HG02763 (cell line): Measurements from ENCODE around the gene GNG3.
"Not testable (repeated sequence)": the region's sequence is repeated elsewhere in the genome, so short reads cannot be mapped to it uniquely, and the experiment has no call there.

ENCODE experiments used
- ATAC-seq: cut with Tn5 transposase; IDR thresholded peaks from one replicate; pipeline ENCODE4 v1.9.1; 2021; ENCODE audit warnings: mild to moderate bottlenecking, moderate library complexity; ENCODE audit not compliant: unreplicated experiment

GNG3 gene

DNA sequence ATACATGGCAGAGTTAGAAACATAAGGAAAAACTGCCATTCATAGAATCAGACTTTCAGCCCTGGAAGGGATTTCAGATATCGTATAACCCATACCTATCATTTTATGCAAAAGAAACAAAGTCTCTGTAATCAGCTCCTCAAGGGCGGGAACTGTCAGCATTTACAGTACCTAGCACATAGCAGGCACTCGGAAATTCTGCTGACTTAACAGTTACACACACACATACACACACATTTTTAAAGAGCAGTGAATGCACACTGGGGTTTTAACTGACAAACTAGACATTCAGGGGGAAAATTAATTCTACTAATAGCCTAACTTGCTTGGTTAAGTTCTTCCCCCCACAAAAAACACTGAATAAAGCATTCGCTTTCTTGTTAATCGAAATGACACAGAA lies 8.7 kb downstream of the GNG3 start:
- no peak for ATAC-seq

DNA sequence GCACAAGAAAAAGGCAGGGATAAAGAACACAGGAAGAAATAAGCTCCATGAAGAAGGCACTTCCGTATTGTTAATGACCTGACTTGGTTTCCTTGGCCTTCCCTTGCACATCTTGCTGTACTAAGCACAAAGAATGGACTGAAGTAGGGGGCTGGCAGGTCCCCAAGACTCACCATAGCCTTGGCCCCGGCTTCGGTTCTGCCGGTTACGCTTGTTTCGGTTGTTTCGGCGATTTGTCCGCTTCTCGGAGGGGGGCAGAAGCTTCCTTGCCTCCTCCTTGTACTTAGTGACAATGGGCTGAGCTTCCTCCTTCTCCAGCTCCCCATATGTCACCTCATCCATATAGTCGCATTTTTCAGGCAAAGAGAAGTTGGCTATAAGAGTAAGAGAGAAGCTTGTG lies 9.3 kb downstream of the GNG3 start:
- no peak for ATAC-seq

DNA sequence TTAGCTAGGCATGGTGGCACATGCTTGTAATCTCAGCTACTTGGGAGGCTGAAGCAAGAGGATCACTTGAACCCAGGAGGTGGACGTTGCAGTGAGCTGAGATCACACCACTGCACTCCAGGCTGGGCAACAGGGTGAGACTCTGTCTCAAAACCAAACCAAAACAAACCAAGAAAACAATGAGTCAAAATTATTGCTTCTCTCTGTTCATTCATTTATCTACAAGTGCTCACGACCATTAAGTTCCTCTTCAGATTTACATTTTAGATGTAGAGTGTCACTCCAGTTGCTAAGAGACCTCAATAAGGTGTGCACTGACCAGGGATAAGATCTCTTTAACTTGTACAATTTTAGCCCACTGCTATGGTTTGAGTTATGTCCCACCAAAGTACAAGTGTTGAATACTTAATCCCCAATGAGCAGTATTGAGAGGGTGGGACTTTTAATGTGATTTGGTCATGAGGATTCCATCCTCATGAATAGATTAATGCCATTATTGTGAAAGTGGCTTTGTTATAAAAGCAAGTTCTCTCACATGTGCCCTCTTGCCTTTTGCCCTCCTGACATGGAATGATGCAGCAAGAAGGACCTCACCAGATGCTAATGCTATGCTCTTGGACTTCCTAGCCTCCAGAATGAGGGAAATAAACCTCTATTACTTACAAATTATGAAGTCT lies 12.0 kb downstream of the GNG3 start:
- no peak for ATAC-seq

DNA sequence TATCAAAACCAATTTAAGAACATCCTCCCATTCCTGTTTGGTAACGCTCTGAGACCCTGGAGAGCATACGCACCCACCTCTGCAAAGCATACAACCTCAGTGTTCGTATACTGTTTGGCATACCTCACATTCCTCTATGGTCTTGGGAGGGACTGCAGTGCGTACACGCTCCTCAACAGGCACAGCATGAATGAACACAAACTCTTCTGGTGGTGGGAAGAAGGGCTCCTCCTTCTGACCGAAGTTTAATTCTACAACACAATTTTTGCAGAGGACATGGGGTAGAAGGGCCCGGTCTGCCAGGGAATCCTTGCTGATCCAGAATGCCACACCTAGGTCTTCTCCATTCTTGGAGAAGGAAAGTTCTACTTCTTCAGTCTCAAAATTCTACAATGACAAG lies 14.5 kb downstream of the GNG3 start:
- no peak for ATAC-seq

DNA sequence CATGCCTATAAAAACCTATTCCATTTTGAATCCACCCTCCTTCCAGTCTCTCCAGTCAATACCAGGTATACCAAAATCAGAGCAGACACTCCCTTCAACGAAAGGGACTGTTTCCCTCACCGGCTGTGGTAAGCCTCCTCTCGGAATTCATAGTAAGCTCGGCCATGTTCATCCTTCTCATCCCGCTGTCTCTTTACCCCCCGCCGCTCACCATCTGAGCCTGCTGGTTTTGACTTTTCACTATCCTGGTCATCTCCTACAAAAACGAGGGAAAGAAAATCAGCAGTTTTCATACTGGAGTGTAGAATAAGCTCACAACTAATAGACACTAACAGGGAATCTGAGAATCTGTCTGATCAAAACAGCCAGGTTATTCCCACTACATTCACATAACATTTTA lies 16.7 kb downstream of the GNG3 start:
- no peak for ATAC-seq

DNA sequence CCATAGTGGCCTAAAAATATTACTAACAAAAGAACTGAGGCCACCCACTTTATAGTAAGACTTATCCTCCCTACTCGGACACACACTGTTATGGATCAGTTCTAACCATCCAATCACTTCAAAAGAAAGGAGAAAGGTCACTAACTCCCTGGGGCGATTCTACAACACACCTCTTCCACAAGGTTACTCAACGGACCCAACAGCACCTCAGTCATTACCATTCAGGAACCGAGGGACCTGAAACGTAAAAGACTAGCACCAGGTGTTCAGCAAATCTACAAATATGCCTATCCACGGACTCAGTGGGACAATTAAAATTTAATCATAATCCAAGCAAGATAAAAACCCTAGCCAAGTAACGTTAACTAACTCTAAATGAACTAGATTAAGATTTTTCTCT lies 18.2 kb downstream of the GNG3 start:
- no peak for ATAC-seq

DNA sequence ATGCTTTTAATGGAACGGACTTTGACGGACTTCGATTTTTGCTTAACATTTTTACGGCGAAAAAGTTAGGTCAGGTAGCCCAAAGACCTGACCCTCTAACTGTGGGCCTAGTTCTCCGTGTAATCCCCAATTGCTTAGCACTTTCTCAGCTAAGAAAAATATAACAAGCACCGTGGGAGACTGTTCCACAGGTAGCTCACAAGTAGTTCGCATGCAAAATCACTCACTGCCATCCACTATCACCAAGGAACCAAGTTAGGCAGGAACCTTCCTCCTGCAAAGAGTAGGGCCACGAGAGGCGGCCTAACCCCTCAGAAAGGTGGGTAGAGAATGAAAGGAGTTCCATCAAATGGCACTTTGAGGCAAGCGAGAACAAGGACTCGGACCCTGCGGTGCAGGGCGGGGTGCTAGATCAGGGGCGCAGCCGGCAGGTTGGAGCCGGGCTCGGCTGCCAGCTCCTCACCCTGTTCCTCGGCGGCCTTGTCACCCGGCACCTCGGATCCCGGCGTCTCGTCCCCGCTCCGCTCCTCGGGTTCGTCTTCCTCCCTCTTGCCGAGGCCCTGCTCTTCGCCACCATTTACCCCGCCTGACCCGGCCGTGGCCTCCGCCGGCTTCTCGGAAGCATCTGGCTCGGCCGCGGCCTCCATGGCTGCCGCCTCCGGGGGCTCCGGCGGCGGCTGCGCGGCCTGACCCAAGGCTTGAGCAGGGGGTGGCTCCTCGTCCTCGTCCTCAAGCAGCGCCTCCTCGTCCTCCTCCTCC lies 18.9 kb downstream of the GNG3 start:
- no peak for ATAC-seq

DNA sequence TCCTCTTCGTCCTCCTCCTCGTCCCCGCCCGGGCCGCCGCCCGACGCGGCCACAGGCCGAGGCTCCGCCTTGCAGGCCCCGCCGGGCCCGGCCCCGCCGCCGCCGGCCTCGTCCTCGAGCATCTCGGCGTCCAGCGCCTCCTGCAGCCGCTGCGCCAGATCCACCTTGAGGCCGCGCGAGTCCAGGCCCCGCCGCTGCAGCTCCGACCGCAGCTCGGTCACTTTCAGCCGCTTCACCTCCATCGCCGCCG lies 19.4 kb downstream of the GNG3 start:
- ATAC-seq: no peak

DNA sequence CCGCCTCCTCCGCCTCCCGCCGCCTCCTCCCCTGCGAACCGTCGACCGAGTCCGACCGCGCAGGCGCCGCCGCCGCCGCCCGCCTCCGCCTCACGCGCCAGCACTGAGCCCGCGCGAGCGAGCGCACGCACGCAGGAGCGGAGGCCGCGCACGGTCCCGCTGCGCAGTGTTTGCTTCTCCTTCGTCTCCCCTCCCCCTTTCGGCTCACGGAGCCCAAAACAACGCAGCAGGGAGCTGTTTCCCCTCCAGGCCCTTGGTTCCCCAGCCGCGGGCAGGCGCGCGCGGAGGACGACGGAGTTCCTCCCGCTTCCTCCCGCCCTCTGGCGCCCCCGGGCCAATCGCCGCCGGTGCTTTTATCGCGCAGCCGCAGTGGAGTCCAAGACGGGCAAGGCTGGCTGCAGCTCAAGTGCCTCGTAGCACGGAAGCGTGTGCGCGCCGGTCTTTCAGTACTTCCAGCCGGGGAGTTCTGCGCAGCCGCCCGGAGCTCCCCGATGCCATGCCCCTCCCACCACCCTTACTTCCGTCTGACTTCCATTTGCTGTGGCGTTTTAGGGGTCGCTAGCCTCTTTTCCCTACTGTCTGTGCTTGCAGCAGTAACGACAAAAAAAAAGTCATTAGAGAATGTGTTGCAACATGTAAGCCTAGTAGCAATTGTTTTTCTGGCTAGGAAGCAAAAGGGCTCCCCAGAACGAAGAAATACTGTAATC lies 19.8 kb downstream of the GNG3 start, which contains the start of gene HNRNPUL2:
TSS of gene HNRNPUL2 (minus strand) at position 293 of the 707 bp plus-strand sequence. CDS start 301 bp downstream, outside the sequence.
- ATAC-seq: peak; percentile 70

DNA sequence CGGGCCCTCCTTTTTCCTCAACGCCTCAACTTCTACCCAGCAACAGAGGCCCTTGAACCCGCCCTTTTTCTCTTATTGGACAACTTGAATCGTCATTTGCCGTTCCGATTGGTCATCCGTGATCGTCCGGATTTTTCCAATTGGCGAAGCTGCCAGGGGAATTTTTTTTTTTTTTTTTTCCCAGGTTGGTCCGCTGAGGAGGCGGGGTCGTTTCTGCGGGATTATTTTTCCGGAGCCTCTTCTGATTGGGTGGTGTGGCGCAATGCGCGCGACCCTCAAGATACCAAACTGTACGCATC lies 20.3 kb downstream of the GNG3 start:
- peak; percentile 55 for ATAC-seq

DNA sequence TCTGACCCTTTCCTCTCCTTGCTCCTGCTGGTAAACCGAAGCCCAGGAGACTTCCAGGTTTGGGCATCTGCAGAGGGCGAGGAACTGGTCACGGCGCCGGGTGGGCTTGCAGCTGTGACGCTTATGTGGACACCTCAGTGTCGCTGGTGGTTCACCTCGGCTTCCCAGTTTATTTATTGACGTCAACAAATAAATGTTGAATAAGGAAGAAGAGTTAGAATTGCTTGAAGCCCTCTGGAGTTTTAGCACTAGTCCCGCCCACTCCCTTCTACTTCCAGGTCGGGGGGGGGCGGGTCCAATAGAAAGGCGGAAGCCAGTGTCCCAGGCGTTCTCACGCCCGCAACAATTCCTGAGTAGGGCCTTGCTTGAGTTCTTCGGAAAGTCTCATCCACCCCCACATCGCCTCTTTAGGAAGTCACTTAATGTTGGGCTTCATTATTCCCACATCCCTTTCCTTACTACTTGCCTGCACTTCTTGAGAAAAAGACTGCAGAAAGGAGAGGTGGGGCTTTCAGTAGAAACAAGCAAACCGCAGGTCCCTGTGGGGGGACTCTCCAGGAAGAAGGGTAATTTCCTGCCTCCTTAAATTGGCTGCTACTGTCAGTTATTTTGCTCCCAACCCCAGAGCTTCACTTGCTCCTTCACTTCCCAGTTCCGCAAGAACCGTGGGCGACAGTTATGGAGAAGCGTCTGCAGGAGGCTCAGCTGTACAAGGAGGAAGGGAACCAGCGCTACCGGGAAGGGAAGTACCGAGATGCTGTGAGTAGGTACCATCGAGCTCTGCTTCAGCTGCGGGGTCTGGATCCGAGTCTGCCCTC lies 20.9 kb downstream of the GNG3 start, which contains the start of gene TTC9C:
TSS of gene TTC9C (plus strand) at position 316 of the 818 bp plus-strand sequence. CDS start at position 679, 363 bp downstream.
- ATAC-seq: no peak

DNA sequence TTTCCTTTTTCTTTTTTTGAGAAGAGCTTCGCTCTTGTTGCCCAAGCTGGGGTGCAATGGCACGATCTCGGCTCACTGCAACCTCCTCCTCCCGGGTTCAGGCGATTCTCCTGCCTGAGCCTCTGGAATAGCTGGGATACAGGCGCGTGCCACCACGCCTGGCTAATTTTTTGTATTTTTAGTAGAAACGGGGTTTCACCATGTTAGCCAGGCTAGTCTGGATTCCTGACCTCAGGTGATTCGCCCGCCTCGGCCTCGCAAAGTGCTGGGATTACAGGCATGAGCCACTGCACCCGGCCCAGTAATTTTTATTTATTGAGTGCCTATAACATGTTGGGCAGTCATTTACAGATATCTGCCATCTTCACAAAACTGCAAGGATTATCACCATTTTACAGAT lies 22.6 kb downstream of the GNG3 start:
- ATAC-seq: not testable (repeated sequence)

DNA sequence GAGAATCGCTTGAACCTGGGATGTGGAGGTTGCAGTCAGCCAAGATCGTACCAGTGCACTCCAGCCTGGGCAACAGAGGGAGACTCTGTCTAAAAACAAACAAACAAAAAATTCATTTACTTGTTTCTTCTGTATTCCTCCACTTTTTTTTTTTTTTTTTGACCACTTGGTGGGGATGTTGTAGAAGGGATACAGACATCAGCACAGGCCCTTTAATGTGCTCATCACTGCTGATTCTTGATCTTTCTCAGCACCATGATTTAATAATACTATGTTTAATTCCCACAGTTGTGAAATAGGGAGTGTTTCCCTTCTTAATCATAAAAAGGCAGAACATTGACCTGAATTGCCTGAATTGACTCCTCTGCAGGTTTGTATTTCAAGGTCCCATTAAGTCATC lies 25.4 kb downstream of the GNG3 start:
- ATAC-seq: no peak

DNA sequence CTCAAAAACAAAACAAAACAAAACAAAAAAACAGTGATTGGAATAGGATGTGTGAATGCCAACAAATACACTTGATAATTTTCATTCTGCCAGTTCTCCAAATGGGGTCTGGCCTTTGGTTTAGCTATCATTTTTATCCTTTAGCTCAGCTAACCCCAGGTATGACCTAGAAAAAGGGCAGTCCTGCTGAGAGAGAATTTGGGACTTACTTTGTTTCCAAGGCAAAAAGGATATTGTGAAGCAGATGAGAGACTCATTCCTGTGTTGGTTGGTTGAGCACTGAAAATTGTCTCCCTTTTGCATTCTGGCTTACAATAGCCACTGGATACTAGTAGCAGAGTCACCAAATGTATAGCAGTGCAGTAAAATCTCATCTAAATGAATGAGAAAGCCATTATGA lies 29.7 kb downstream of the GNG3 start:
- ATAC-seq: no peak

DNA sequence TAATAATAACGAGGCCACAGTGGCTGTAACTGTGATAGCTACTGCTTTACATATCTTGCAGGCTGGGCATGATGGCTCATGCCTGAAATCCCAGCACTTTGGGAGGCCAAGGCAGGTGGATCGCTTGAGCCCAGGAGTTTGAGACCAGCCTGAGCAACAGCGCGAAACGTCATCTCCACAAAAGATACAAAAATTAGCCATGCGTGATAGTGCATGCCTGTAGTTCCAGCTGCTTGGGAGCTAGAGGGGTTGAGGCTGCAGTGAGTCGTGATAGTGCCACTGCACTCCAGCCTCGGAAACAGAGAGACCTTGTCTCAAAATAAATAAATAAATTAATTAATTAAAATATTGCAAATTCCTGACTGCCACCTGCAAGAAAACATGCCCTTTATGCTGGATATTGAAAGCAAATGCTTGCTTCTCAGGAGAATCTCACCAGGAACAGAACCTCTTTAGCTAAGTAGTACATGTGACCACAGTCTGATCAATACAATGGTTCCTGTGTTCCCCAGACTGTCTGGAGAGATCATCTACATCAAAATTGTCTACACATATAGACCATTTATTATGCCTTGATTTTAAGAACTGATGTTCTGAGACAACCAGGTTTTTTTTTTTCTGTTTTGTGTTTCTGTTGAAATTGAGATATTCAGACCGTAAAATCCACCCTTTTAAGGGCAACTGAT lies 40.1 kb downstream of the GNG3 start:
- no peak for ATAC-seq

DNA sequence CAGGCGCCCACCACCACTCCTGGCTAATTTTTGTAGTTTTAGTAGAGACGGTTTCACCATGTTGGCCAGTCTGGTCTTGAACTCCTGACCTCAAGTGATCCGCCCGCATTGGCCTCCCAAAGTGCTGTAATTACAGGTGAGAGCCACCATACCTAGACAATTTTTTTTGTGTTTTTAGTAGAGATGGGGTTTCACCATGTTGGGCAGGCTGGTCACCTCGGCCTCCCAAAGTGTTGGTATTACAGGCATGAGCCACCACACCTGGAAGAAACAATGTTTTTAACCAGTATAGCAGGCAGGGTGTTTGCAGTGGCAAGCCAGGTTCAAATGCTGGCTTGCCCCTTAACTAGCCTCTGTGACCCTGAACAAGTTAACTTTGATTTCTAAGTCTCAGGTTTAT lies 42.5 kb downstream of the GNG3 start:
- not testable (repeated sequence) for ATAC-seq

DNA sequence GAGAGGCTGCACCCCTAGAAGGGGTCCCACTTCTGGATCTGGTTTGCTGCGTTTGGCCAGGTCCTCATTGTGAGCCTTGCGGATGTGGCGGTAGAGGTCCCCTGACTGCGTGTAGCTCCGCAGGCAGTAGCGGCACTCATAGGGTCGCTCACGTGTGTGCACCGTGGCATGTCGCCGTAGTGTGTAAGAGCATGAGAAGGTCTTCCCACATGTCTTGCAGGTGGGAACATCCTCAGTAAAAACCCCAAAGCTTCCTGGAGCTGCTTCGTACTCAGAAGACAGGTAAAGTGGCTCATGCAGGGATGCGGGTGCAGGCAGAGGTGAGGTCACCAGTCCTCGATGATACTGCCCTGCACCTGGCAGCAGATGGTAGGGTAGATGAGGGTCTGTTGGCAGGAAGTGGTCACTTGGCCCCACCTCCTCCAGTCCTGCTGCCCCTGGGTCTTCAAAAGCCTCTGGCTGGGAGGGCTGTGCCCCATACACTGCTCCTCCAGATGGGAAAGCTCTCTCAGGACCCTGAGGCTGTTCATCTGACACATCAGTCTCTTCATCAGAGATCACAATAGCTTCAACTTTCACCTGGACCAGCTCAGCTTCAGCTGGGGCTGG lies 44.8 kb downstream of the GNG3 start:
- ATAC-seq: no peak

DNA sequence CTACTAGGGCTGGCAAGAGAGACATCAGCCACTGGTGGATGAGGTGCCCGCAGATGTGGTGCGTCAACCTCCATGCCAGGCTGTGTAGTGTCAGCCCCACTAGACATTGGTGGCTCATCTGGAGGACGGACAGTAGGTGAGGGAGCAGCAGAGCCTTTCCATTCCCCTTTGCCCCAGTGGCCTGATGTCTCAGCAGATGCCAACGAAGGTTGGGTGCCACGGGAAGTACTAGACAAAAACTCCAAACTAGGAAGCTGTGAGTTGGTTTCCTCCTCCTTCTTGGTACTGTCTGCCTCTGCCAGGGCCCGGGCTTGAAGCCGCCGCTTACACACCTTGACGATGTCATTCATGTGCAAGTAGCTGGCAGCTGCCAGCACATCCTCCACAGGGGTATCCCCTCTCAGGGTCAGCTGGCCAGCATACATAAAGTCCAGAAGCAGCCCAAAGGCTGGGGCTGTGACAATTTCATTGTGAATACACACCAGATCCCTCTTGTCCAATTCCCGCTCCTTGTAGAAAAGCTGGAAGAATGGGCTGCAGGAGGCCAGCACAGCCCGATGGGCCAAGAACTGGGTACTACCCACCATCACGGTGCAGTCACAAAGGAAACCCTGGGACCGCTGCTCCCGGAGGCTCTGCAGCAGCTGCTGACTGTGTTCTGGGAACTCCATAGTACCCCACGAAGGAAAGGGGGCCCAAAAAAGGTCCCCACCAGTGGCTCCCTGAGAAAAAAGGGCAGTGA lies 45.7 kb downstream of the GNG3 start:
- no peak for ATAC-seq

DNA sequence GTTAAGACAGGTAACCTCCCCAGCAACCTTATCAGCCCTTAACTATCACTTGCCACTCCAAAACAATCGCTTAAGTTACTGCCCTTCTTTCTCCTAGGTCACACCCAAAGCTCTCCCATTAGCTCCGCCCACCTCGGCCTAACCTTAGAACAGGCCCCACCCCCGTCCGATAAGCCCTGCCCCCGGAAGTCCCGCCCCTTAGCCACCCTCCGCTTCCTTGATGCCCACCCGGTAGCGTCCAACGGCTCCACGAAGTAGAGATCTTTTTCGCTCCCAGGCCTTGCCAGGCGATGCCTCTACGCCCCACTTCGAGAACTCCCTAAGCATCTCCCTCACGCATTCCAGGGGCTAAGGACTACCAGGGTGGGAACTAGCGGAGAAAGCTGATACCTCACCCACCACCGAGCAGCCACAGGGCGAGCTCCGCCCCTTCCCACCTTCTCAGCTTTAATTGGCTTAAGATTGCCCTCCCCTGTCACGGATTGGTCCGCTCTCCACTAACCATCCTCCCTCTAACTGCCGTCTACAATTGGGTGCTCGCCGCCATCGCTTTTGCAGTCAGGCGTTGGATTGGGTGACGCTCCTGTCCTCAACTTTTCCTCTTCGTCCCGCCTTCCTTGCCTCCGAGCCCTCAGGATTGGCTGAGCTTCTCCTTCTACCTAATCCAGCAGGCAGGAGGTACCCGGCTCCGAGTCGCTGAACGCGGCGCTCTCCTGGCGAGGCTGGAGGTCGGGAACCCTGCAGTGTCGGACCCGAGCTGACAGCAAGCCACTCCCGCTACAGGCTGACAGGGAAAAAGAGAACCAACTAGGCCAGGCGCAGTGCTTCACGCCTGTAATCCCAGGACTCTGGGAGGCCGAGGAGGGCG lies 46.5 kb downstream of the GNG3 start, which contains the start of gene ZBTB3:
TSS of gene ZBTB3 (minus strand) at position 425 of the 868 bp plus-strand sequence. CDS start 496 bp downstream, outside the sequence.
- peak; percentile 95 for ATAC-seq
